ENCODE measurements around the gene SNX25.
"Not testable (repeated sequence)": the region's sequence is repeated elsewhere in the genome, so short reads cannot be mapped to it uniquely, and the experiment has no call there.

Gene SNX25

DNA sequence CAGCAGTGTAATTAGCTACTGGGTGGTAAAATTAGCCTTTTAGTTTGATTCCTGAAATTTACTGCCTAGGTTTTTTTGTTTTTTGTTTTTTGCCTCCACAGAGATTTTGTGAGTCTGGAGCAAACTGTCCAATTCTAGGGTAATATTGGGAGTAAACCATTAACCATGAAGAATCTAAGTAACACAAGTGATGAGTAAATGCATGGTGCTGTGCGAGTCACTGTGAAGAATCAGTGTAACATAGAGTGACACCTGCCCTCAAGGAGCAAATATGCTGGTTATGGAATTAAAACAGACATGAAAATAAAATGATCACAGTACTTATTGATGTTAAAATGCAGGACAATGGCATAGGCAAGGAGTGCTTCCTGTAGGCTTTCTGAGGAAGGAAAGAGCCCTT lies 126.2 kb downstream of the SNX25 start:
- H3K4me3 ChIP-seq (ENCODE audit: low read depth, low read length), result no peak overlapping the region

- H3K4me3 ChIP-seq (ENCODE audit: low read depth, low read length), result no peak overlapping the region
Observed at GRCh38 chr4:185339941-185340340, 130.5 kb downstream of the SNX25 start.

- H3K4me3 ChIP-seq (ENCODE audit: low read depth, low read length), result no peak overlapping the region
Observed at GRCh38 chr4:185341377-185341776, 132.0 kb downstream of the SNX25 start.

GRCh38 chr4:185341841-185342240 lies 132.4 kb downstream of the SNX25 start:
- H3K4me3 ChIP-seq (ENCODE audit: low read depth, low read length), result no peak overlapping the region

DNA sequence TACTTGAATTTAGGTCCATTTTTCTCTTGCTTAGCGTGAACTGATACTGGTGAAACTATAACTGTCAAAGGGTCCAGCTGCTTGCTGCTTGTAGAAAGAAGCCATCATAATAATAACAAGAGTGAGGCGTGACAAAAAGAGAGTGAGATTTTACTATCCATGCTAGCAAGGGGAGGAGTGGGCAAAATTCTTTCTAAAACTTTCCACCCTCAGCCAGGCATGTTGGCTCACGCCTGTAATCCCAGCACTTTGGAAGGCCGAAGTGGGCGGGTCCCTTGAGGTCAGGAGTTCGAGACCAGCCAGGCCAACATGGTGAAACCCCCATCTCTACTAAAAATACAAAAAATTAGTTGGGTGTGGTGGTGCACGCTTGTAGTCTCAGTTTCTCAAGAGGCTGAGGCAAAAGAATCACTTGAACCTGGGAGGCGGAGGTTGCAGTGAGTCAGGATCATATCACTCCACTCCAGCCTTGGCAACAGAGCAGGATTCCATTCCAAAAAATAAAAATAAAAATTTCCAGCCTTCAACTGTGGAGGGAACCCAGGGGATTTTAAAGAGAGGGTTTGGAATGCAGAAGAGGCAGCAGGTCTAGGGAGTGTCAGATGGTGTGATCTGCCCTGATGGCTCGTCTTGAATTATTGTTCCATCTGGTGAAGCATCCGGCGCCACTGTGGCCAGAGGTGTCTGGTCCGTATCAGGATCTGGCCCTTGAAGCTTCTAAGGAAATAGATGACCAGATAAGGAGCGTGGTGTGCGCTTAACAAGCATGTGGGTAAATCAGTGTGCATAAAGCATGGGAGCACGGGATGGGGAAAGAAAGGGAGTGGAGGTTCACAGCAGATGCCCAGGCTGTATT lies 134.6 kb downstream of the SNX25 start:
- H3K4me3 ChIP-seq (ENCODE audit: low read depth, low read length), result no peak overlapping the region

DNA sequence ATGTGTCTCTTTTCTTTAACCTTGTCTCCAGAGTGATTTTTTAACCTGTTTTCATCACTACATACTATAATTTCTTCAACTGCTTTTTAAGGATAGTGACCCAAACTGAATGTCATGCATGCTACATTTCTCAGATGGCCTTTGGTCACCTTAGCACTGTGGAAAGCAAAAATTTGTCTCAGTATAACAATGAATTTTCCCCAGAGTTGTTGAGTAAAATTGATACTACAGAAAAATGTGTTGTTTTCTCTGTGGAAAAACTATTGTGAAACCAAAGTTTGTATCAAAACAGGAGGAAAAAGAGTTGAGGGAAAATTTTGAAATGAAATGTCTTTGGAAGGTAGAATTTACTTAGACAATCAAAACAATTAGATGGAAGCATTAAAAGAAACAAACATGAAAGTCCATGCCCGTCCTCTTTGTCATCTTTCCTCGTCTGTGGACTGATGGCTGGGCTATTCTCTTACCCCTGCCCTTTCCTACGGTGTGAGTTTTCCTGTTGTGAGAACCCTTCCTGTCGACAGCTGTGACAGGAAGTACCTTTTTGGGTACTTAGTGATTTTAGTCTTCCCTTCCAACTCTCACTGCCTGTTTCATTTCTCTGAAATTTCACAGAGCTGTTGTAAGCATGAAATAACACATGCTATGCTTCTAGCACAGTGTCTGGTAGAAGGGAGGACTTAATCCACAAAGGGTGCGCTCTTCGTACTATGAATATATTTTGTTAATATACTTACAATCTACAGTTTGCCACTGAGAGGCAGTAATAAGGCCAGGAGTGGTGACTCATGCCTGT lies 135.5 kb downstream of the SNX25 start:
- H3K4me3 ChIP-seq (ENCODE audit: low read depth, low read length), result no peak overlapping the region

- H3K4me3 ChIP-seq (ENCODE audit: low read depth, low read length), result no peak overlapping the region
Observed at GRCh38 chr4:185346975-185347601, 137.7 kb downstream of the SNX25 start.

GRCh38 chr4:185351691-185352090 lies 142.3 kb downstream of the SNX25 start:
- H3K4me3 ChIP-seq (ENCODE audit: low read depth, low read length), result no peak overlapping the region

GRCh38 chr4:185352202-185352601 lies 142.8 kb downstream of the SNX25 start:
- H3K4me3 ChIP-seq (ENCODE audit: low read depth, low read length), result no peak overlapping the region

GRCh38 chr4:185352741-185353140 lies 143.3 kb downstream of the SNX25 start:
- no peak overlapping the region for H3K4me3 ChIP-seq (ENCODE audit: low read depth, low read length)

DNA sequence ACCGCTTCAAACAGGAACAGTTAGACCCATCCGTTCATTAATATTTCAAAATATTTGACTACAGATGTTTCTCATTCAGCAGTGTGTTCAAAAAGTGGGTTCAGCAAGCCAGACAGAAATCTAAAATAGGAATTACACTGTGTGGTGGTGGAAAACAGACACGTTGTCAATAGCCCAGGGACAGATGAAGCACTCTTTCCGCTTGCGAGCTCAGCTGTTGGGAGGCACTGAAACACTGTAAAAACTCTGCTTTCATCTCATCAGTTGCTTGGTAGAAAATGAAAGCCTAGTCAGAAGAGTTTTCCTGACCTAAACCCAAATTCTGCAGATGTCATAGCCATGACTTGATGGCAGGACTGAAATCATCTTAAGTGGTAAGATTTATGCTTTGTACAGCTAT lies 147.8 kb downstream of the SNX25 start:
- H3K4me3 ChIP-seq (ENCODE audit: low read depth, low read length), result no peak overlapping the region

GRCh38 chr4:185357733-185358440 lies 148.5 kb downstream of the SNX25 start:
- H3K4me3 ChIP-seq (ENCODE audit: low read depth, low read length), result no peak overlapping the region

- H3K4me3 ChIP-seq (ENCODE audit: low read depth, low read length), result no peak overlapping the region
Observed at GRCh38 chr4:185358514-185358913, 149.1 kb downstream of the SNX25 start.

DNA sequence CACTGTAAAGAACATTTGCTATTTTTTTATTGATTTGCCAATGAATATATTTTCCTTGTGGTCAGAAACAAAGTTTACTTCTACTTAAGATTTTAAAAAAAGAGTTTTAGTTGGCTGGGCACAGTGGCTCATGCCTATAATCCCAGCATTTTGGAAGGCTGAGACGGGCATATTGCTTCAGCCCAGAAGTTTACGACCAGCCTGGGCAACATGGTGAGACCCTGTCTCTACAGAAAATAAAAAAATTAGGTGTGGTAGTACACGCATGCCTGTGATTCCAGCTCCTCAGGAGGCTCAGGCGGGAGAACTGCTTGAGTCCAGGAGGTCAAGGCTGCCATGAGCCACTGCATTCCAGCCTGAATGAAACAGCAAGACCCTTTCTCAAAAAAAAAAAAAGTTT lies 149.6 kb downstream of the SNX25 start:
- no peak overlapping the region for H3K4me3 ChIP-seq (ENCODE audit: low read depth, low read length)

DNA sequence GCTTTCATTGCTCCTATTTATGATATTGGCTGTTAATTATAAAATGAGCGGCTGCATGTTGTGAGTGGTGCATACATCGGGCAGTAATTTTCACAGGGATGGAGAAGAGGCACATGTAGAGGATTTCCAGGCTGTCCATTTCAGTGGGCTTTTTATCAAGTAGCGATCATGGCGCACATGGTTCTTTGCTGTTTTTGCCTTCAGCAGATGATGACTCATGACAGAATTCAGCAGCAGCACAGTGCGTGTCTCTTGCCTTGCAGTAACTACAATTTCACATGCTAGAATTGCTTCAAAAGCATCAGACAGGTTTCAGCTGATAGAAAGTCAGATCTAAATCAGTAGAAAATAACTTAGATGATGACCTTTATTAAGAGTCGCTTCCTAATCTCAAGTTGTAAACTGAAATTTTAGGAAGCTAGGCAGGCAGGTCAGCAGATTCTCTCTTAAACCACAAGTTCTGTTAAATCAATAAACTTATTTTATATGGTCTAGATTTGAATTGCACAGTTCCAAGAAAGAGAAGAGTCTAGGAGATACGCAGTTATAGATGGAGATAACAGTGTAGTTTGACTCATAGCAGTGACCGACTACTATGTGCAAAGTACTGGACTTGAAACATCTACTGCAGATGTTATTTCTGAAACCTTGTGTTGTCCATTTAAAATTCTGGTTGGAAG lies 150.5 kb downstream of the SNX25 start:
- H3K4me3 ChIP-seq (ENCODE audit: low read depth, low read length), result no peak overlapping the region

DNA sequence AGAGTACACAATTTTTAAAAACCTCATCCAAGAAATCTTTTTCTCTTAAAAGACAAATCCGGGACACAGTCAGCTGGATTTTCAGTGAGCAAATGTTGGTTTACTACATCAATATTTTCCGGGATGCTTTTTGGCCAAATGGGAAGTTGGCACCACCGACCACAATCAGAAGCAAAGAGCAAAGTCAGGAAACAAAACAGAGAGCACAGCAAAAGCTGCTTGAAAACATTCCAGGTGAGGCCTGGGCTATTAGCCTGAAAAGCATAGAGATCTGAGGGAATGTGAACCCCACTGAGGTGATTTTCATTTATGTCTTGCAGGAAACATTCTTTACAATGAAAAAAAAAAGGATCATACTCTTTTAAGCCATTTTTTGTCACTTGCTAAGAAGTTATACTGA lies 152.5 kb downstream of the SNX25 start:
- no peak overlapping the region for H3K4me3 ChIP-seq (ENCODE audit: low read depth, low read length)

DNA sequence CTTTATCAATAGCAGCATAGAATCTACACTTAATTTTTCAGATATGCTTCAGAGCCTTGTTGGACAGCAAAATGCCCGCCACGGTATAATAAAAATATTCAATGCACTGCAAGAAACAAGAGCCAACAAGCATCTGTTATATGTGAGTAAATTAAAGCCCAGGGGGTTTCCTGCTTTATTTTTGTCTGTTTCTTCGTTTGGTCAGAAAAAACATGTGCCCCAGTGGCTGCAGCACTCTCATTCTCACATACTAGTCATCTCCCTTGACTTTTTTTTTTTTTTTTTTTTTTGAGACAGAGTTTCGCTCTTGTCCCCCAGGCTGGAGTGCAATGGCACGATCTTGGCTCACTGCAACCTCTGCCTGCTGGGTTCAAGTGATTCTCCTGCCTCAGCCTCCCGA lies 153.2 kb downstream of the SNX25 start:
- not testable (repeated sequence) for H3K4me3 ChIP-seq (ENCODE audit: low read depth, low read length)

GRCh38 chr4:185363251-185363650 lies 153.9 kb downstream of the SNX25 start:
- no peak overlapping the region for H3K4me3 ChIP-seq (ENCODE audit: low read depth, low read length)

GRCh38 chr4:185364886-185365285 lies 155.5 kb downstream of the SNX25 start:
- no peak overlapping the region for H3K4me3 ChIP-seq (ENCODE audit: low read depth, low read length)

DNA sequence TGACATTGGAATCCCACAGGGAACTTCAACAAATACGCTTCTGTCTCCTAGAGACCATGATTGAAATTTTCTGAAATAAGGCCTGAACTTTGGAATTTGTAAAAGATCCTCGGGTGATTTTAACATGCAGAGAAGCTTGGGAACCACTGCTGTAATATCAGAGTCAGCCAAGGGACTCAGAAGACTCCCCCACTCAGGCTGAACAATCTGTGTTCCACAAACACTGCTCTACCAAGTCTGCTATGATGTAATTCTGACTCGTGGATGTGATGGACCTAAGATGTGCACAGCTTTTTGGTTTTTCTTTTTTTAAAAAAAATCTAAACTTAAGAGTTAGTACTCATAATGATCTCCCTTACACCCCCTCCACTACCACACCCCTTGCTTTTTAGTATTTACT lies 160.3 kb downstream of the SNX25 start:
- H3K4me3 ChIP-seq (ENCODE audit: low read depth, low read length), result no peak overlapping the region
